Vagina (tissue), 2 donors: ENCODE measurements around the gene SLC22A5. TPM values are rescaled to one million over a fixed set of nuclear protein-coding genes. Genes with fewer than 3 reads are reported as not detected.
"Not testable (repeated sequence)": the region's sequence is repeated elsewhere in the genome, so short reads cannot be mapped to it uniquely, and the experiment has no call there.

Experiments used
- DNase-seq, 2 donors: peaks; one replicate each; pipeline ENCODE4 v3.0.0-alpha.2; 2017; ENCODE audit errors: extremely low spot score in 2 of 2
- H3K27ac ChIP-seq: fragments of 200-600 bp; sonication (generic); one replicate; pipeline ENCODE4 v1.5.1; 2019
- H3K27me3 ChIP-seq: fragments of 200-600 bp; sonication (generic); one replicate; pipeline ENCODE4 v1.5.1; 2019
- H3K36me3 ChIP-seq, 2 donors: fragments of 200-600 bp; sonication (generic); one replicate each; pipeline ENCODE4 v1.5.1; 2017 to 2019
- H3K4me1 ChIP-seq: fragments of 200-600 bp; sonication (generic); one replicate; pipeline ENCODE4 v1.5.1; 2019
- H3K4me3 ChIP-seq, 2 donors: fragments of 200-600 bp; sonication (generic); 1 replicate in 1 of 2; 2 replicates in 1 of 2; pipeline ENCODE4 v1.5.1; 2016 to 2019
- H3K9me3 ChIP-seq: fragments of 200-600 bp; sonication (generic); one replicate; pipeline ENCODE4 v1.5.1; 2019
- CTCF ChIP-seq, 3 experiments: fragments of 450-650 bp in 2 of 3; fragments of 200-600 bp in 1 of 3; sonication (generic) in 1 of 3; IDR thresholded peaks; one replicate each; pipeline ENCODE4 v1.5.1; 2017 to 2019; ENCODE audit warnings: antibody characterized with exemption in 3 of 3, mild to moderate bottlenecking in 2 of 3, moderate library complexity in 2 of 3
- POLR2A ChIP-seq, 2 donors: fragments of 450-650 bp; IDR thresholded peaks; one replicate each; pipeline ENCODE4 v1.6.1; 2017; ENCODE audit warnings: antibody characterized with exemption in 2 of 2, mild to moderate bottlenecking in 2 of 2, moderate library complexity in 2 of 2
- POLR2AphosphoS5 ChIP-seq, 2 donors: sonication (generic); formaldehyde crosslinking; IDR thresholded peaks; one replicate each; pipeline ENCODE4 v1.9.0; 2017; ENCODE audit warnings: antibody characterized with exemption in 2 of 2, mild to moderate bottlenecking in 2 of 2, low read depth in 1 of 2; ENCODE audit not compliant: insufficient read depth in 1 of 2
- intact Hi-C: fragments of 100-400 bp; cut with DNase I; formaldehyde crosslinking; loops from one replicate; pipeline ENCODE4 v1.15.1; 2023
- total RNA-seq: library from RNA; depleted of rRNA; stranded (reverse); fragments of >200 nt; gene quantifications from one replicate; pipeline ENCODE4 v1.2.3, GENCODE V29; 2016

The SLC22A5 gene
- total RNA-seq, 1 donor from 2014 or later, result 15.2 TPM

- Histone ChIP-seq H3K36me3 (no peaks in the 10 kb centered on the region), H3K4me1 (peaks cover 54% of the 10 kb centered on the region), H3K4me3 (peak overlapping the region; percentile 71 to 88), H3K9me3 (no peaks in the 10 kb centered on the region), H3K27ac (peak overlapping the region; percentile 99), H3K27me3 (no peaks in the 10 kb centered on the region)
- TF ChIP-seq POLR2A (IDR thresholded peaks at IDR 0.05) (peak in 1 of 2 donors; percentile 59), CTCF (IDR thresholded peaks at IDR 0.05) (peak in 1 of 3 experiments; percentile 36), POLR2AphosphoS5 (IDR thresholded peaks at IDR 0.05; ENCODE audit: insufficient read depth in 1 of 2, low read depth in 1 of 2) (peak in 1 of 2 donors; percentile 65)
- peak in 1 of 2 donors; percentile 89 for DNase-seq
- intact Hi-C loops, result no loop called here
Observed at GRCh38 chr5:132410451-132411303, 41.2 kb downstream of the SLC22A5 start.

GRCh38 chr5:132411304-132412013, 41.9 kb downstream of the SLC22A5 start:
- peak in 1 of 2 donors; percentile 90 for DNase-seq
- H3K9me3 ChIP-seq, result no peaks in the 10 kb centered on the region
- peaks cover 60% of the 10 kb centered on the region for H3K4me1 ChIP-seq
- H3K27me3 ChIP-seq, result no peaks in the 10 kb centered on the region
- H3K36me3 ChIP-seq, result no peaks in the 10 kb centered on the region
- intact Hi-C loops, result no loop called here
- H3K27ac ChIP-seq, result peak overlapping the region; percentile 99
- no peak for TF ChIP-seq POLR2AphosphoS5 (IDR thresholded peaks at IDR 0.05; ENCODE audit: insufficient read depth in 1 of 2, low read depth in 1 of 2)
- no peak for TF ChIP-seq POLR2A (IDR thresholded peaks at IDR 0.05)
- TF ChIP-seq CTCF (IDR thresholded peaks at IDR 0.05), result no peak
- peak overlapping the region; percentile 71 to 88 for H3K4me3 ChIP-seq

GRCh38 chr5:132413567-132413966, 44.1 kb downstream of the SLC22A5 start:
- peak overlapping the region; percentile 99 for H3K27ac ChIP-seq
- TF ChIP-seq POLR2AphosphoS5 (IDR thresholded peaks at IDR 0.05; ENCODE audit: insufficient read depth in 1 of 2, low read depth in 1 of 2) (no peak), POLR2A (IDR thresholded peaks at IDR 0.05) (no peak), CTCF (IDR thresholded peaks at IDR 0.05) (no peak)
- intact Hi-C loops, result loop anchor here (1.0 kb wide), 1 partner anchor 25 kb away; no protein-coding TSS in a partner anchor

GRCh38 chr5:132414634-132415378, 45.3 kb downstream of the SLC22A5 start:
- TF ChIP-seq POLR2AphosphoS5 (IDR thresholded peaks at IDR 0.05; ENCODE audit: insufficient read depth in 1 of 2, low read depth in 1 of 2) (peak in 1 of 2 donors; percentile 27), CTCF (IDR thresholded peaks at IDR 0.05) (no peak), POLR2A (IDR thresholded peaks at IDR 0.05) (no peak)
- peaks cover 78% of the 10 kb centered on the region for H3K4me1 ChIP-seq
- H3K36me3 ChIP-seq, result no peaks in the 10 kb centered on the region
- no peaks in the 10 kb centered on the region for H3K9me3 ChIP-seq
- peak overlapping the region in 1 of 2 donors; percentile 4 for H3K4me3 ChIP-seq
- peak in 1 of 2 donors; percentile 56 for DNase-seq
- no peaks in the 10 kb centered on the region for H3K27me3 ChIP-seq
- intact Hi-C loops, result loop anchor here (5.0 kb wide), 1 partner anchor 72 kb away; no protein-coding TSS in a partner anchor
- H3K27ac ChIP-seq, result peak overlapping the region; percentile 68

More at GRCh38 chr5:132413567-132413966, 44.1 kb downstream of the SLC22A5 start:
- Histone ChIP-seq H3K27me3 (no peaks in the 10 kb centered on the region), H3K4me3 (no peak overlapping the region), H3K4me1 (peaks cover 80% of the 10 kb centered on the region), H3K36me3 (no peaks in the 10 kb centered on the region), H3K9me3 (no peaks in the 10 kb centered on the region)
- no peak for DNase-seq

GRCh38 chr5:132415516-132415915, 46.0 kb downstream of the SLC22A5 start:
- H3K36me3 ChIP-seq, H3K27me3 ChIP-seq, H3K9me3 ChIP-seq, H3K4me3 ChIP-seq: not testable (repeated sequence)
- peaks cover 80% of the 10 kb centered on the region for H3K4me1 ChIP-seq
- intact Hi-C loops, result loop anchor here (5.0 kb wide), 1 partner anchor 72 kb away; no protein-coding TSS in a partner anchor
- peak overlapping the region; percentile 68 for H3K27ac ChIP-seq
- peak in 1 of 2 donors; percentile 18 for DNase-seq
